Karpas-422 (cell line): Measurements from ENCODE around the gene HACD4. TPM values are rescaled to one million over a fixed set of nuclear protein-coding genes. Genes with fewer than 3 reads are reported as not detected.
A peak's percentile ranks its signal among the peaks of the same experiment; 100 is the strongest.

ENCODE experiments used
- DNase-seq: peaks from one replicate; pipeline ENCODE4 v3.0.0-alpha.2; 2015
- H2AFZ ChIP-seq: fragments of 200-600 bp; sonication (generic); 2 replicates; pipeline ENCODE4 v1.6.1; 2014; ENCODE audit warnings: antibody characterized with exemption, low read length, mixed read lengths
- H3K27ac ChIP-seq: fragments of 200-600 bp; sonication (generic); 2 replicates; pipeline ENCODE4 v1.5.1; 2014; ENCODE audit warnings: mild to moderate bottlenecking, low read length, moderate library complexity
- H3K27me3 ChIP-seq: fragments of 200-600 bp; sonication (generic); 2 replicates; pipeline ENCODE4 v1.6.1; 2014; ENCODE audit warnings: low read length, mixed read lengths
- H3K36me3 ChIP-seq: fragments of 200-600 bp; sonication (generic); 2 replicates; pipeline ENCODE4 v1.6.1; 2014; ENCODE audit warnings: low read length, mixed read lengths; ENCODE audit not compliant: insufficient read depth
- H3K4me1 ChIP-seq: fragments of 200-600 bp; sonication (generic); 2 replicates; pipeline ENCODE4 v1.6.1; 2014; ENCODE audit warnings: mild to moderate bottlenecking, low read length, mixed read lengths
- H3K4me2 ChIP-seq: fragments of 200-600 bp; sonication (generic); 2 replicates; pipeline ENCODE4 v1.6.1; 2014; ENCODE audit warnings: low read length, low read depth, mild to moderate bottlenecking; ENCODE audit not compliant: poor library complexity, severe bottlenecking
- H3K4me3 ChIP-seq: fragments of 200-600 bp; sonication (generic); 2 replicates; pipeline ENCODE4 v1.5.1; 2014; ENCODE audit warnings: mild to moderate bottlenecking, antibody characterized with exemption, low read length, mixed read lengths
- H3K79me2 ChIP-seq: fragments of 200-600 bp; sonication (generic); 2 replicates; pipeline ENCODE4 v1.6.1; 2014; ENCODE audit warnings: mild to moderate bottlenecking, low read length, mixed read lengths
- H3K9ac ChIP-seq: fragments of 200-600 bp; sonication (generic); 2 replicates; pipeline ENCODE4 v1.6.0; 2014; ENCODE audit warnings: low read length
- H3K9me2 ChIP-seq: fragments of 200-600 bp; sonication (generic), shearing (Covaris generic); replicated peaks from 2 replicates; pipeline ENCODE4 v1.6.0; 2014; ENCODE audit warnings: mild to moderate bottlenecking, low read length, moderate library complexity; ENCODE audit not compliant: insufficient read depth
- H3K9me3 ChIP-seq: fragments of 300-700, 200-600 bp; sonication (generic); 2 replicates; pipeline ENCODE4 v1.6.1; 2014; ENCODE audit warnings: low read length, mixed read lengths
- H4K20me1 ChIP-seq: fragments of 200-600 bp; sonication (generic); 2 replicates; pipeline ENCODE4 v1.6.1; 2014; ENCODE audit warnings: mild to moderate bottlenecking, antibody characterized with exemption, low read length, low read depth; ENCODE audit not compliant: insufficient read depth
- total RNA-seq: library from RNA; depleted of rRNA; stranded (reverse); fragments of >200 nt; shearing (Covaris generic); gene quantifications from 2 replicates; pipeline ENCODE4 v1.2.3, GENCODE V29; 2014; ENCODE audit warnings: low replicate concordance; rRNA removed

The HACD4 gene
- 0.83 and 2.9 TPM in 2 replicates for total RNA-seq

DNA sequence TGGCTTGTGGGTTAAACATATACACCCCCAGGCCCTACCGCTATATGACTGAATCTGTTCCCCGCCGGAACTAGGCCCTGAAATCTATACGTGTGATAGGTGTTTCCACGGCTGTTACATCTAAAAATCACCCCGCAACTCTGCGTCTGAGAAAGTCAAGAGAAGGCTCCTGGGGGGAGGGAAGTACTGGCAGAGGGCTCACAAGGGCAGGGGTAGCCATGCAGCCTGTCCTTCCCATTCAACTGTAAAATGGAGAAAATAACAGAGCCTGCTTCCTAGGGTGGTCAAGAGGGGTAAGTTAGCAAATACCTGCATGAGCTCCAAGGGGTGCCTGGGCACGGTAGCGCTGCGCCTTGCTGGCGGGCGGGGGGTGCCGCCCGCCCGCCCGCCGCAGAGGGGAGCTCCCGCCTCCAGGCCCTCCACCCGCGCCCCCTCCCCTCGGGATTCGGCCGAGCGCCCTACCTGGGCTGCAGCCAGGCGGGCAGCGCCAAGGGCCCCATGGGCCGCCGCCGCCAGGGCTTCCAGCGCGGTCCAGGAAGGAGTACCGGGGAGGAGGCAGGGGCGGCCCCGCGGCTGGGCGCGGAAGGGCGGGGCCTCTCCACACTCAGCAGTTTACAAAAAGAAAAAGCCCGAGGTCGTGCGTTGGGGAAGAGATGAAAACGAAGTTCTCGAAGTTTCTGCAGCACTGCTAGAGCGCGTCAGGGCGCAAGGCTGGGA is at the start of gene HACD4:
HACD4 (minus strand) TSS at position 550 of the 717 bp plus-strand sequence; CDS start at position 500, 50 bp downstream.
- Histone ChIP-seq H2AFZ (peak within 1 kb of the TSS; percentile 27; the same call in 1 of the 2 replicates), H3K4me2 (peak within 1 kb of the TSS; percentile 68)

DNA sequence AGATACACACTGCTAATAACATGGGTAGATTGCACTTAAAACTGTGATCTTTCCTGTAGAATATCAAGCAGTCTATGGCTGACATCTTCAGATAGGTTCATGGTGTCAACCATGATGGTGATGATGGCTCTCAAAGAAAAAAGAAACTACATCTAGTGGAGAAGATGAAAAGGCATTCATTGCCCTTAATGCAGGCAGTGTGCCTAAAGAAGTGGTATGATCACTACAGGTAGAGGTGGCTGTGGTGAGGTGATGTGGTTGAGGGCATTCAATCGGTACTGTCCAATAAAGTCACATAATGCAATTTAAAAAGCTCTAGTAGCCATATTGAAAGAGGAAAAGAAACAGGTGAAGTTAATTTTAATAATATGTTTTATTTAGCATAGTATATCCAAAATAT is 49.4 kb upstream of the HACD4 start:
- no peak for DNase-seq
- Histone ChIP-seq H2AFZ (no peak overlapping the region), H3K4me2 (no peak overlapping the region)

More for the DNA sequence above, at the start of gene HACD4:
- H4K20me1 ChIP-seq = no peaks in the 10 kb centered on the region
- no peaks in the 10 kb centered on the region for H3K79me2 ChIP-seq
- H3K9me3 ChIP-seq = no peaks in the 10 kb centered on the region
- no peaks in the 10 kb centered on the region for H3K9me2 ChIP-seq
- peak; percentile 52 for DNase-seq
- peak within 1 kb of the TSS; percentile 60 for H3K4me3 ChIP-seq
- H3K9ac ChIP-seq = peak within 1 kb of the TSS; percentile 28; the same call in 1 of the 2 replicates
- peaks cover 20% of the 10 kb centered on the region for H3K4me1 ChIP-seq
- H3K27me3 ChIP-seq = no peaks in the 10 kb centered on the region
- H3K27ac ChIP-seq = no peak within 1 kb of the TSS
- no peaks in the 10 kb centered on the region for H3K36me3 ChIP-seq

GRCh38 chr9:21078702-21079101 is 47.3 kb upstream of the HACD4 start:
- Histone ChIP-seq H4K20me1 (no peaks in the 10 kb centered on the region), H3K9me2 (0 out of 2 replicates have a peak, but pooled peaks cover 2% of the 10 kb centered on the region), H3K9ac (no peak overlapping the region), H3K27ac (no peak overlapping the region), H2AFZ (peak overlapping the region; percentile 37; the same call in 1 of the 2 replicates), H3K9me3 (no peaks in the 10 kb centered on the region), H3K4me3 (no peak overlapping the region), H3K79me2 (no peaks in the 10 kb centered on the region), H3K4me1 (no peaks in the 10 kb centered on the region), H3K27me3 (no peaks in the 10 kb centered on the region), H3K36me3 (no peaks in the 10 kb centered on the region), H3K4me2 (no peak overlapping the region)
- peak; percentile 65 for DNase-seq

More for the DNA sequence above, 49.4 kb upstream of the HACD4 start:
- Histone ChIP-seq H3K4me3 (no peak overlapping the region), H3K9me3 (no peaks in the 10 kb centered on the region), H3K79me2 (no peaks in the 10 kb centered on the region), H3K9ac (no peak overlapping the region), H4K20me1 (no peaks in the 10 kb centered on the region), H3K27me3 (no peaks in the 10 kb centered on the region), H3K27ac (no peak overlapping the region), H3K9me2 (0 out of 2 replicates have a peak, but pooled peaks cover 2% of the 10 kb centered on the region), H3K4me1 (no peaks in the 10 kb centered on the region), H3K36me3 (no peaks in the 10 kb centered on the region)

DNA sequence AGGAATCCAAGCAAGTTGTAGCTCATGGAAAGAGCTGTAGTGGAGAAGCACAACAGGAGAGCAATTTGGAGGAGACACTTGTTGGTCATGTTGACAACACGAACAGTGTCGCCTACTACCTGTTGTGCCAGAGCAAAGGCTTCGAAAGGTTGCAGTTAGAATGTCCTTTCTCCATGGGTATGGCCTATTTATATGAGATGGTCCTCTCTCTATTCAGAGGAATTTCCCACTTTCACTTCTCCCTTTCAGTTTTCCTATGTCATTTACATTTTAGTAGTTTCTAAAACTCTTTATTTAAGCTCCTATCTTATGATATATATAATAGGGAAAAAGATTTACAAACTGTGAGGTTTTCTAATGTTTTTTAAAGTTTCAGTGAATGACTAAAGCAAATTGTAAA is 46.3 kb upstream of the HACD4 start, which contains the start of gene IFNB1:
IFNB1 (minus strand) TSS at position 162 of the 400 bp plus-strand sequence; CDS start at position 89, 73 bp downstream.
- Histone ChIP-seq H3K4me2 (no peak within 1 kb of the TSS), H4K20me1 (no peaks in the 10 kb centered on the region), H3K9me3 (no peaks in the 10 kb centered on the region), H3K27me3 (no peaks in the 10 kb centered on the region), H3K4me1 (no peaks in the 10 kb centered on the region), H3K79me2 (no peaks in the 10 kb centered on the region), H3K36me3 (no peaks in the 10 kb centered on the region), H3K27ac (no peak within 1 kb of the TSS), H2AFZ (no peak within 1 kb of the TSS), H3K9ac (no peak within 1 kb of the TSS), H3K9me2 (0 out of 2 replicates have a peak, but pooled peaks cover 2% of the 10 kb centered on the region), H3K4me3 (no peak within 1 kb of the TSS)
- no peak for DNase-seq

DNA sequence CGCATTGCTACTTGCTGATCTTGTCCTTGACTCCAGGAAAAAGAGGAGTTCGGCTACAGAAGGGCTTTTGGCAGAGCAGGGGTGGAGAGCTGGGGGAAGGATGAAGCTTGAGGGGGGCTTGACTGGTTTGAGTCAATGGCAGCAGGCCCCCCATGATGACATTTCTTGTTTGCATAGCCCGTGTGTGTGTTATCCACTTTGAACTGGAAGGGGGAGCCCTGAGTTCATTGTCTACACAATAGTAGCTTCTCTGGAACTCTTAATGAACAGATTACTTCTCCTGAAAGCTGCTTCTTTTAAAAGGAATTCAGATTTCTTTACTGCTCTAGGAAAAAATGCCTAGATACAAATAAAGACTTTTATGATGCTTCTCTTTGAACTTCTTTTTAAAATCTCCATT is 44.0 kb upstream of the HACD4 start:
- Histone ChIP-seq H3K4me3 (no peak overlapping the region), H3K4me2 (no peak overlapping the region), H3K4me1 (no peaks in the 10 kb centered on the region), H3K27ac (no peak overlapping the region), H3K36me3 (no peaks in the 10 kb centered on the region), H3K9ac (no peak overlapping the region), H2AFZ (no peak overlapping the region), H4K20me1 (no peaks in the 10 kb centered on the region), H3K9me3 (no peaks in the 10 kb centered on the region), H3K79me2 (no peaks in the 10 kb centered on the region), H3K9me2 (0 out of 2 replicates have a peak, but pooled peaks cover 2% of the 10 kb centered on the region), H3K27me3 (no peaks in the 10 kb centered on the region)
- no peak for DNase-seq

GRCh38 chr9:21070906-21071305 is 39.5 kb upstream of the HACD4 start:
- no peak for DNase-seq
- H2AFZ ChIP-seq = no peak overlapping the region

DNA sequence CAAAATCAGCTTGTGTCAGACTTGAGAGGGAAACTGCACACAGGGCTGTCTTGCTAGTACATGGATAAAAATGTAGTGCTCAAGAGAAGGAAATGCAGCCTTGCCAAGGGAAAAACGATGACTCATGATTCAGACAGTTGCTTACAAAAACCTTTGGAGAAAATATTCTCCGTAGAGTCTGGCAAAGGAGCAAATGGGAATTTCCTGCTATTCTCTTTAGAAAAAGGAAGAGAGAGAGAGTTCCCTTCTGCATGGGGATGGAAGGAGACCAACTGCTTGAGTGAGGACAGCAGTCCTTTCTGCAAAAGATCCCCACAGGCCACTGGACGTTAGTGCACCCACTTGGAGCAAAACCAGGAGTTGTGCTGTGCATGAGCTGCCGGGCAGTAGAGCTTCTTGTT is 38.7 kb upstream of the HACD4 start:
- H3K4me3 ChIP-seq = no peak overlapping the region
- no peaks in the 10 kb centered on the region for H3K4me1 ChIP-seq
- no peaks in the 10 kb centered on the region for H3K79me2 ChIP-seq
- no peak for DNase-seq
- H3K36me3 ChIP-seq = no peaks in the 10 kb centered on the region
- no peak overlapping the region for H3K27ac ChIP-seq
- H3K9ac ChIP-seq = no peak overlapping the region
- H3K27me3 ChIP-seq = no peaks in the 10 kb centered on the region
- H3K9me2 ChIP-seq = no peaks in the 10 kb centered on the region
- no peaks in the 10 kb centered on the region for H4K20me1 ChIP-seq
- no peak overlapping the region for H3K4me2 ChIP-seq
- H3K9me3 ChIP-seq = no peaks in the 10 kb centered on the region
- no peak overlapping the region for H2AFZ ChIP-seq

More at GRCh38 chr9:21070906-21071305, 39.5 kb upstream of the HACD4 start:
- no peaks in the 10 kb centered on the region for H3K9me2 ChIP-seq
- H3K27ac ChIP-seq = no peak overlapping the region
- H3K9ac ChIP-seq = no peak overlapping the region
- no peak overlapping the region for H3K4me3 ChIP-seq
- H4K20me1 ChIP-seq = no peaks in the 10 kb centered on the region
- H3K79me2 ChIP-seq = no peaks in the 10 kb centered on the region
- no peaks in the 10 kb centered on the region for H3K27me3 ChIP-seq
- H3K4me2 ChIP-seq = no peak overlapping the region
- H3K9me3 ChIP-seq = no peaks in the 10 kb centered on the region
- no peaks in the 10 kb centered on the region for H3K36me3 ChIP-seq
- no peaks in the 10 kb centered on the region for H3K4me1 ChIP-seq

DNA sequence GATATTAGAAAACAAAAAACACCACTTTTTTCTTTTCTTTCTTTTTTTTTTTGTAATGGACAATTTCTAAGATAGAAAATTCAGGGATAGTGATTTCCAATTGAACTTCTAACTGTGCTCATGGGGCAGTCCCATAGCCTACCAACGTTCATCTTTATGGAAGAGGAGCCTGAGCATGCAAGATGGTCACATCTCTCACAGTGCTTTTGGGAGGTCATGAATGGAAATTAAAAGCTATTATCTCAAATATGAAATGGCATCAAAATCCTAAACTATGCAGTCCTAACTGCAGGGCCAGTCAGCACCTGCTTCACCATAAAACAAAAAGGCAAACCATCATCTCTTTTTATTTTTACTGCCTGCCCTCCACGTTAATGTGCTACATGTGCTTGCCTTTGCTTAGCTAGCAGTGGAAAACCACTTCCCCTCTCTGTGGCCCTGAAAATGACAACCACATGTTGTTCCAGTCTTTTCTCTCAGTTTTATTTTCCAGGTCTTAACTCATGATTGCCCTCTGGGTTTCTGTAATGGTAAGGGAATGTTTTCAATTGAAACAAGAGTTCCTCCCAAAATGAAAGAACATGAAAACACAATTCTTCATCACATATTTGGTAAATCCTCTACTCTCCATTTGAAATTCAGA is 29.6 kb upstream of the HACD4 start:
- Histone ChIP-seq H3K9me2 (no peaks in the 10 kb centered on the region), H3K79me2 (no peaks in the 10 kb centered on the region), H3K4me3 (no peak overlapping the region), H2AFZ (no peak overlapping the region), H3K36me3 (no peaks in the 10 kb centered on the region), H3K9me3 (no peaks in the 10 kb centered on the region), H3K9ac (no peak overlapping the region), H3K4me2 (no peak overlapping the region), H3K4me1 (no peaks in the 10 kb centered on the region), H3K27me3 (no peaks in the 10 kb centered on the region), H4K20me1 (no peaks in the 10 kb centered on the region), H3K27ac (no peak overlapping the region)
- DNase-seq = no peak
